GM19099 (cell line): Measurements from ENCODE around the gene AGO4.

ENCODE experiments used
- POLR2A ChIP-seq: IDR thresholded peaks from 3 replicates; pipeline ENCODE4 v1.6.1; 2011; ENCODE audit warnings: low read depth; ENCODE audit not compliant: insufficient read length; ENCODE audit errors: extremely low read depth

Gene AGO4

GRCh38 chr1:35854989-35855700 lies 47.3 kb downstream of the AGO4 start:
- no peak for TF ChIP-seq POLR2A

GRCh38 chr1:35856964-35857363 lies 49.1 kb downstream of the AGO4 start:
- TF ChIP-seq POLR2A: no peak

GRCh38 chr1:35857830-35858229 lies 50.0 kb downstream of the AGO4 start:
- no peak for TF ChIP-seq POLR2A

- TF ChIP-seq POLR2A: no peak
Measured at GRCh38 chr1:35860696-35861095, 52.9 kb downstream of the AGO4 start.

GRCh38 chr1:35863136-35863535 lies 55.3 kb downstream of the AGO4 start:
- TF ChIP-seq POLR2A: no peak

- no peak for TF ChIP-seq POLR2A
Measured at GRCh38 chr1:35863881-35864625, 56.2 kb downstream of the AGO4 start.

GRCh38 chr1:35864813-35865212 lies 57.0 kb downstream of the AGO4 start:
- TF ChIP-seq POLR2A: no peak

- no peak for TF ChIP-seq POLR2A
Measured at GRCh38 chr1:35866991-35867390, 59.2 kb downstream of the AGO4 start.

- TF ChIP-seq POLR2A: no peak
Measured at GRCh38 chr1:35870651-35871309, 63.0 kb downstream of the AGO4 start.

- TF ChIP-seq POLR2A: no peak
Measured at GRCh38 chr1:35873243-35873750, 65.5 kb downstream of the AGO4 start.

GRCh38 chr1:35876988-35877387 lies 69.2 kb downstream of the AGO4 start:
- TF ChIP-seq POLR2A: no peak

GRCh38 chr1:35881850-35882273 lies 74.0 kb downstream of the AGO4 start:
- no peak for TF ChIP-seq POLR2A

GRCh38 chr1:35882586-35882944 lies 74.7 kb downstream of the AGO4 start:
- TF ChIP-seq POLR2A: no peak

GRCh38 chr1:35882945-35883634 lies 75.3 kb downstream of the AGO4 start, which contains the start of gene AGO1:
TSS of gene AGO1 (plus strand) at chr1:35883209. CDS start at chr1:35883422, 213 bp downstream.
- peak; percentile 89 for TF ChIP-seq POLR2A

GRCh38 chr1:35883635-35884101 lies 75.9 kb downstream of the AGO4 start:
- no peak for TF ChIP-seq POLR2A
